DND-41 (cell line): ENCODE results near the gene LYRM7.

Source experiments
- ATAC-seq: fragments of 200-7000 bp; cut with Tn5 transposase; 3 replicates; pipeline ENCODE4 v1.9.1; 2021; ENCODE audit warnings: low read depth; ENCODE audit not compliant: insufficient read depth
- DNase-seq: peaks from one replicate; pipeline ENCODE4 v3.0.0-alpha.2; 2020
- H2AFZ ChIP-seq: 2 replicates; pipeline ENCODE4 v1.6.0; 2012; ENCODE audit warnings: low read depth, low read length
- H3K27ac ChIP-seq: 2 replicates; pipeline ENCODE4 v1.5.1; 2012; ENCODE audit warnings: low read length, inconsistent platforms
- H3K27me3 ChIP-seq: fragments of 200-600 bp; sonication (generic); 2 replicates; pipeline ENCODE4 v1.6.0; 2012; ENCODE audit warnings: low read length, mild to moderate bottlenecking, inconsistent platforms; ENCODE audit not compliant: insufficient read depth, poor library complexity
- H3K36me3 ChIP-seq: 2 replicates; pipeline ENCODE4 v1.5.1; 2012; ENCODE audit warnings: low read length, inconsistent platforms; ENCODE audit not compliant: insufficient read depth
- H3K4me1 ChIP-seq: 2 replicates; pipeline ENCODE4 v1.5.1; 2012; ENCODE audit warnings: mild to moderate bottlenecking, low read length; ENCODE audit not compliant: insufficient read depth
- H3K4me2 ChIP-seq: 2 replicates; pipeline ENCODE4 v1.6.0; 2012; ENCODE audit warnings: mild to moderate bottlenecking, moderate library complexity, low read length, inconsistent platforms; ENCODE audit not compliant: insufficient read depth
- H3K4me3 ChIP-seq, 2 experiments: fragments of 200-600 bp in 1 of 2; shearing (Covaris generic) in 1 of 2; 2 replicates each; pipeline ENCODE4 v1.5.1; 2012 to 2016; ENCODE audit warnings: inconsistent platforms in 2 of 2, low read length in 2 of 2, mild to moderate bottlenecking in 2 of 2, low read depth in 1 of 2, moderate library complexity in 1 of 2
- H3K79me2 ChIP-seq: 2 replicates; pipeline ENCODE4 v1.6.0; 2012; ENCODE audit warnings: low read length, inconsistent platforms; ENCODE audit not compliant: insufficient read depth
- H3K9ac ChIP-seq: 2 replicates; pipeline ENCODE4 v1.6.0; 2012; ENCODE audit warnings: low read depth, mild to moderate bottlenecking, inconsistent platforms, low read length, moderate library complexity
- H3K9me3 ChIP-seq: 2 replicates; pipeline ENCODE4 v1.5.1; 2012; ENCODE audit warnings: low read length, moderate library complexity, mild to moderate bottlenecking, inconsistent platforms; ENCODE audit not compliant: insufficient read depth, severe bottlenecking
- H4K20me1 ChIP-seq: 2 replicates; pipeline ENCODE4 v1.6.0; 2012; ENCODE audit warnings: low read length; ENCODE audit not compliant: insufficient read depth
- EZH2 ChIP-seq: IDR thresholded peaks from 3 replicates; pipeline ENCODE4 v1.6.1; 2012; ENCODE audit warnings: borderline replicate concordance, low read depth, mild to moderate bottlenecking, moderate library complexity, low read length, inconsistent platforms; ENCODE audit not compliant: severe bottlenecking
- TF ChIP-seq, protein P1 (sequence below): IDR thresholded peaks from 2 replicates; pipeline ENCODE4 v1.5.1; 2012; ENCODE audit warnings: borderline replicate concordance, low read length, moderate library complexity, mild to moderate bottlenecking; ENCODE audit not compliant: poor library complexity, severe bottlenecking; ENCODE audit errors: extremely low read depth

Gene LYRM7

DNA sequence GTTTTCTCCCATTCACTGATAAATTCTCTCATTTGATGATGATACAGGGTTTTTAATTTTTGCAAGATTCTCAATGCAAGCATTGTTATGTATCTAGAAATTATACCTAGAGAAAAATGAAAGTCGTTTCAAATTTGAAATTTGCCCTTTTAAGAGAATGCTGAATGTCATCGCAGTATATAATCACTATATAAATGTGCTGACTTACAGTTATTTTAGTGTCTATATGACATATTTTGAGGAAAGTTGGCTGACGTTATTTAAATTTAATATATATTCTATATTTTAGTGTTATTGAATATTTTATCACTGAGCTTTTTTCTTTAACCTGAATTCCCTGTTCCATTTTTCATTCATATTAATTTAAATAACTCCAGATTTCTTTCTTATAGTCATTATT is 29.8 kb downstream of the LYRM7 start:
- Histone ChIP-seq H3K9ac (no peak overlapping the region), H3K4me2 (no peak overlapping the region), H3K4me1 (no peaks in the 10 kb centered on the region), H3K27me3 (no peaks in the 10 kb centered on the region), H3K27ac (no peak overlapping the region), H3K4me3 (no peak overlapping the region), H2AFZ (no peak overlapping the region), H3K36me3 (no peaks in the 10 kb centered on the region), H3K79me2 (no peaks in the 10 kb centered on the region), H4K20me1 (no peaks in the 10 kb centered on the region), H3K9me3 (no peaks in the 10 kb centered on the region)
- ATAC-seq = no peak
- no peak for DNase-seq
- TF ChIP-seq EZH2 = no peak
- TF ChIP-seq, protein P1, sequence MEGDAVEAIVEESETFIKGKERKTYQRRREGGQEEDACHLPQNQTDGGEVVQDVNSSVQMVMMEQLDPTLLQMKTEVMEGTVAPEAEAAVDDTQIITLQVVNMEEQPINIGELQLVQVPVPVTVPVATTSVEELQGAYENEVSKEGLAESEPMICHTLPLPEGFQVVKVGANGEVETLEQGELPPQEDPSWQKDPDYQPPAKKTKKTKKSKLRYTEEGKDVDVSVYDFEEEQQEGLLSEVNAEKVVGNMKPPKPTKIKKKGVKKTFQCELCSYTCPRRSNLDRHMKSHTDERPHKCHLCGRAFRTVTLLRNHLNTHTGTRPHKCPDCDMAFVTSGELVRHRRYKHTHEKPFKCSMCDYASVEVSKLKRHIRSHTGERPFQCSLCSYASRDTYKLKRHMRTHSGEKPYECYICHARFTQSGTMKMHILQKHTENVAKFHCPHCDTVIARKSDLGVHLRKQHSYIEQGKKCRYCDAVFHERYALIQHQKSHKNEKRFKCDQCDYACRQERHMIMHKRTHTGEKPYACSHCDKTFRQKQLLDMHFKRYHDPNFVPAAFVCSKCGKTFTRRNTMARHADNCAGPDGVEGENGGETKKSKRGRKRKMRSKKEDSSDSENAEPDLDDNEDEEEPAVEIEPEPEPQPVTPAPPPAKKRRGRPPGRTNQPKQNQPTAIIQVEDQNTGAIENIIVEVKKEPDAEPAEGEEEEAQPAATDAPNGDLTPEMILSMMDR = no peak

DNA sequence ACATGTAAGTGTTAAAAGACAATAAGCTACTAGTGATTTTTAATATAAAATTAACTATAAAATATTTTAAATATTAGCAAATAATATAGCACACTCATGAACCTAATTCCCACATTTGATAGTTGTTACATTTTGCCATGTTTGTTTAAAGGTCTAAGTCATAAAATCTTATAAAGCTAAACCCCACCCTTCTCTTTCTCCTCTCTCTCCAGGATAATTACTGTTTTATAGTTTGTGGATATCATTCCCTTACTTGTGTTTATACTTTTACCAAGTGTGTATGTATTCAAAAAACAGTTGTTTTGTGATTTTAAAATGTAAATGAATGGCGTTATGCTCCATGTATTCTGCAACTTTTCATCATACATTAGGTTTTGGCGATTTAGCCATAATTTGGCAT is 34.2 kb downstream of the LYRM7 start:
- H3K27me3 ChIP-seq = no peaks in the 10 kb centered on the region
- no peak overlapping the region for H3K4me3 ChIP-seq
- no peak for TF ChIP-seq EZH2
- H2AFZ ChIP-seq = no peak overlapping the region
- no peaks in the 10 kb centered on the region for H4K20me1 ChIP-seq
- H3K79me2 ChIP-seq = no peaks in the 10 kb centered on the region
- no peak for ATAC-seq
- no peak for DNase-seq
- H3K36me3 ChIP-seq = no peaks in the 10 kb centered on the region
- peaks cover 20% of the 10 kb centered on the region for H3K4me1 ChIP-seq
- no peak overlapping the region for H3K4me2 ChIP-seq
- H3K9ac ChIP-seq = no peak overlapping the region
- H3K27ac ChIP-seq = no peak overlapping the region
- no peaks in the 10 kb centered on the region for H3K9me3 ChIP-seq

DNA sequence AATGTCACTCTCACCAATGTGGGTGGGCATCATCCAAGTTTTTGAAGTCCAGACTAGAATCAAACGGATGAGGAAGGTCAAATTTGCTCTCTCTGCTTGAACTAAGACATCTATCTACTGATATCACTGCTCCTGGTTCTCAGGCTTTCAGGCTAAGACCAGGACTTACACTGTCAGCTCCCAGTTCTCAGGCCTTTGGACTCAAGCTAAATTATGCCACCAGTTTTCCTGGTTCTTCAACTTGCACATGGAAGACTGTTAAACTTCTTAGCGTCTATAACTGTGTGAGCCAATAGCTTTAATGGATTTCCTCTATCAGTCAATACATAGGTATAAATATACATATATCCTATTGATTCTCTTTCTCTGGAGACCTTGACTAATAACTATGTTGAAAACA is 35.3 kb downstream of the LYRM7 start:
- Histone ChIP-seq H3K9ac (no peak overlapping the region), H3K79me2 (no peaks in the 10 kb centered on the region), H3K4me1 (peaks cover 31% of the 10 kb centered on the region), H4K20me1 (no peaks in the 10 kb centered on the region), H3K9me3 (no peaks in the 10 kb centered on the region), H3K27me3 (no peaks in the 10 kb centered on the region), H2AFZ (no peak overlapping the region), H3K4me3 (no peak overlapping the region), H3K27ac (no peak overlapping the region), H3K4me2 (no peak overlapping the region), H3K36me3 (no peaks in the 10 kb centered on the region)
- DNase-seq = no peak
- ATAC-seq = no peak
- TF ChIP-seq, protein P1 = no peak
- no peak for TF ChIP-seq EZH2

DNA sequence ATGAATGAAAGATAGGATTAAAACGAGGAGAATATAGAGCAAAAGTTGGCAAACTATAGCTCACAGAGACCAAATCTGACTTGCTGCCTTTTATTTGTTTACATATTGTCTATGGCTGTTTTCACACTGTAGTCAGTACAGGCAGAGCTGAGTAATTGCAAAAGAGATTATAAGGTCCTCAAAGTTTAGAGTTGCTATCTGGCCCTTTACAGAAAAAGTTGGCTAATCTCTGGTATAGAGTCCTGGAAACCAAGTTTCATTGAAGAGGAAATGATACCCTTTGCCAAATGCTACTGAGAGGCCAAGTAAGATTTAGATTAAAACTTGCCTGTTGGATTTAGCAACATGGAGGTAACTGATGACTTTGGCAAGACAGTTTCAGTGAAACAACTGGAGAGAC is 36.0 kb downstream of the LYRM7 start:
- no peaks in the 10 kb centered on the region for H3K27me3 ChIP-seq
- no peak for ATAC-seq
- no peaks in the 10 kb centered on the region for H3K36me3 ChIP-seq
- H3K9me3 ChIP-seq = no peaks in the 10 kb centered on the region
- no peaks in the 10 kb centered on the region for H4K20me1 ChIP-seq
- no peak for DNase-seq
- H3K9ac ChIP-seq = no peak overlapping the region
- no peak overlapping the region for H3K4me2 ChIP-seq
- H3K4me3 ChIP-seq = no peak overlapping the region
- TF ChIP-seq EZH2 = no peak
- TF ChIP-seq, protein P1 = no peak
- peaks cover 38% of the 10 kb centered on the region for H3K4me1 ChIP-seq
- no peak overlapping the region for H3K27ac ChIP-seq
- no peak overlapping the region for H2AFZ ChIP-seq
- H3K79me2 ChIP-seq = no peaks in the 10 kb centered on the region
